Natural killer cell (primary cell): ENCODE results near the gene PCDHGB7. TPM values are rescaled to one million over a fixed set of nuclear protein-coding genes. Genes with fewer than 3 reads are reported as not detected.

Experiments
- ATAC-seq, 3 donors: fragments of 150-1000 bp in 2 of 3; fragments of 200-7000 bp in 1 of 3; cut with Tn5 transposase; 1 replicate in 1 of 3; 2 replicates in 2 of 3; pipeline ENCODE4 v1.10.0; 2021; ENCODE audit warnings: mild to moderate bottlenecking in 2 of 3, moderate library complexity in 2 of 3
- DNase-seq, 2 donors: peaks; one replicate each; pipeline versions ENCODE4 v3.0.0 to v3.0.0-alpha.2; 2013 to 2021; ENCODE audit warnings: mixed read lengths in 1 of 2
- H3K27ac ChIP-seq: one replicate; pipeline ENCODE4 v1.5.1; 2013; ENCODE audit warnings: mild to moderate bottlenecking, low read length
- H3K27me3 ChIP-seq: one replicate; pipeline ENCODE4 v1.6.1; 2013; ENCODE audit warnings: low read length; ENCODE audit not compliant: control insufficient read depth, insufficient read depth
- H3K36me3 ChIP-seq: one replicate; pipeline ENCODE4 v1.6.1; 2013; ENCODE audit warnings: low read length; ENCODE audit not compliant: control insufficient read depth, insufficient read depth
- H3K4me1 ChIP-seq: one replicate; pipeline ENCODE4 v1.6.1; 2013; ENCODE audit warnings: low read length; ENCODE audit not compliant: control insufficient read depth, insufficient read depth
- H3K4me3 ChIP-seq: one replicate; pipeline ENCODE4 v1.5.1; 2013; ENCODE audit warnings: low read length
- H3K9me3 ChIP-seq: one replicate; pipeline ENCODE4 v1.6.1; 2013; ENCODE audit warnings: low read length; ENCODE audit not compliant: control insufficient read depth, insufficient read depth
- H3K27ac Mint-ChIP-seq, 2 donors: one replicate each; pipeline ENCODE4 v1.8.0; 2022; ENCODE audit warnings: mild to moderate bottlenecking in 2 of 2, mixed read lengths in 2 of 2, moderate library complexity in 1 of 2
- H3K27me3 Mint-ChIP-seq, 2 donors: one replicate each; pipeline ENCODE4 v1.8.0; 2022; ENCODE audit warnings: low read depth in 2 of 2, mixed read lengths in 2 of 2
- H3K36me3 Mint-ChIP-seq: one replicate; pipeline ENCODE4 v1.8.0; 2022; ENCODE audit warnings: mixed read lengths
- H3K4me1 Mint-ChIP-seq, 2 donors: one replicate each; pipeline ENCODE4 v1.8.0; 2022; ENCODE audit warnings: mixed read lengths in 2 of 2
- H3K4me3 Mint-ChIP-seq: one replicate; pipeline ENCODE4 v1.8.0; 2022; ENCODE audit warnings: mild to moderate bottlenecking, moderate library complexity, mixed read lengths
- H3K9me3 Mint-ChIP-seq, 2 donors: one replicate each; pipeline ENCODE4 v1.8.0; 2022; ENCODE audit warnings: mixed read lengths in 2 of 2
- CTCF ChIP-seq: fragments of 200-600 bp; IDR thresholded peaks from one replicate; pipeline ENCODE4 v1.8.0; 2022; ENCODE audit warnings: antibody characterized with exemption
- WGBS: methylation state at CpG from one replicate; pipeline ENCODE4 v1.1.7; 2013; ENCODE audit warnings: missing lambda C conversion rate; ENCODE audit not compliant: insufficient coverage; 5-methylcytosine and 5-hydroxymethylcytosine counted together
- intact Hi-C: fragments of 100-400 bp; cut with micrococcal nuclease; formaldehyde crosslinking; loops from one replicate; pipeline ENCODE4 v1.14.2; 2022
- total RNA-seq, 4 donors: library from RNA; stranded (reverse); fragments of 120-200 nt in 1 of 4; gene quantifications; one replicate each; pipeline versions ENCODE4 v1.2.3 to v1.2.4, GENCODE V29; 2013 to 2022

Gene PCDHGB7
- total RNA-seq, 3 donors from 2014 or later (not counting 1 experiment from before 2014, with no cell fraction given), result 0.68 to 1.6 (median 1.2) TPM

- H3K36me3 ChIP-seq, result no peaks in the 10 kb centered on the region
- no peak within 1 kb of the TSS for H3K27ac ChIP-seq
- no peak for TF ChIP-seq CTCF
- peak in 2 of 3 donors; percentile 46 to 50 for ATAC-seq
- DNase-seq, result peak in 1 of 2 donors; percentile 12
- Mint-ChIP-seq H3K4me3 (peak within 1 kb of the TSS; percentile 28), H3K9me3 (peaks cover 0 to 3% of the 10 kb centered on the region in 2 donors), H3K36me3 (no peaks in the 10 kb centered on the region), H3K4me1 (peaks cover 0 to 8% of the 10 kb centered on the region in 2 donors), H3K27me3 (peaks cover 63 to 80% of the 10 kb centered on the region in 2 donors), H3K27ac (no peak within 1 kb of the TSS)
- peaks cover 48% of the 10 kb centered on the region for H3K27me3 ChIP-seq
- peaks cover 4% of the 10 kb centered on the region for H3K4me1 ChIP-seq
- WGBS, result 24% methylated on average over 37 of the region's 37 CpGs
- peaks cover 26% of the 10 kb centered on the region for H3K9me3 ChIP-seq
- peak within 1 kb of the TSS; percentile 9 for H3K4me3 ChIP-seq
- intact Hi-C loops, result no loop called here
These were observed 34.8 kb upstream of the PCDHGB7 start, which contains the start of gene PCDHGA7 for GRCh38 chr5:141382469-141383294. Gene PCDHGA7 (plus strand): TSS chr5:141382742. CDS start chr5:141382900, 158 bp downstream.

GRCh38 chr5:141383345-141383744 is 34.1 kb upstream of the PCDHGB7 start:
- Mint-ChIP-seq H3K9me3 (peaks cover 0 to 3% of the 10 kb centered on the region in 2 donors), H3K4me3 (no peak overlapping the region), H3K36me3 (no peaks in the 10 kb centered on the region), H3K27me3 (peaks cover 65 to 80% of the 10 kb centered on the region in 2 donors), H3K4me1 (peaks cover 0 to 8% of the 10 kb centered on the region in 2 donors), H3K27ac (no peak overlapping the region)
- ATAC-seq (no peak), DNase-seq (no peak)
- Histone ChIP-seq H3K9me3 (peaks cover 27% of the 10 kb centered on the region), H3K36me3 (no peaks in the 10 kb centered on the region), H3K27ac (no peak overlapping the region), H3K27me3 (peaks cover 50% of the 10 kb centered on the region), H3K4me1 (peaks cover 4% of the 10 kb centered on the region), H3K4me3 (no peak overlapping the region)
- TF ChIP-seq CTCF, result no peak
- 43% methylated on average over 21 of the region's 21 CpGs for WGBS
- intact Hi-C loops, result no loop called here

- 49% methylated on average over 43 of the region's 43 CpGs for WGBS
- H3K9me3 Mint-ChIP-seq, result peaks cover 0 to 3% of the 10 kb centered on the region in 2 donors
- no peak for ATAC-seq
These were observed 32.8 kb upstream of the PCDHGB7 start for GRCh38 chr5:141384471-141385267.

More at GRCh38 chr5:141384471-141385267, 32.8 kb upstream of the PCDHGB7 start:
- no peak for DNase-seq
- Mint-ChIP-seq H3K27ac (no peak overlapping the region), H3K27me3 (peaks cover 69 to 77% of the 10 kb centered on the region in 2 donors), H3K4me3 (no peak overlapping the region), H3K4me1 (peaks cover 0 to 8% of the 10 kb centered on the region in 2 donors), H3K36me3 (no peaks in the 10 kb centered on the region)
- intact Hi-C loops, result loop anchor here (5.0 kb wide), 1 partner anchor 38 kb away; the partner anchor contains the start of gene PCDHGA11
- Histone ChIP-seq H3K36me3 (no peaks in the 10 kb centered on the region), H3K27me3 (peaks cover 51% of the 10 kb centered on the region), H3K9me3 (peaks cover 36% of the 10 kb centered on the region), H3K27ac (no peak overlapping the region), H3K4me1 (peaks cover 4% of the 10 kb centered on the region), H3K4me3 (no peak overlapping the region)
- no peak for TF ChIP-seq CTCF
